Epithelial cell of esophagus (primary cell): ENCODE data around the gene TAF3.

Source experiments
- DNase-seq: peaks from one replicate; pipeline ENCODE4 v3.0.0; 2010; ENCODE audit warnings: low read depth
- H3K4me3 ChIP-seq: 2 replicates; pipeline ENCODE4 v1.5.1; 2011; ENCODE audit warnings: mild to moderate bottlenecking, low read length, control low read depth
- CTCF ChIP-seq: IDR thresholded peaks from 2 replicates; pipeline ENCODE4 v1.5.1; 2011; ENCODE audit warnings: low read depth, mild to moderate bottlenecking, low read length, control low read depth, inconsistent platforms; ENCODE audit not compliant: insufficient read depth; ENCODE audit errors: missing control alignments

The TAF3 gene

GRCh38 chr10:8061274-8062211 is 243.2 kb downstream of the TAF3 start:
- DNase-seq, result no peak
- no peak for TF ChIP-seq CTCF
- H3K4me3 ChIP-seq, result no peak overlapping the region

- no peak overlapping the region for H3K4me3 ChIP-seq
- DNase-seq, result no peak
- TF ChIP-seq CTCF, result no peak
Measured at GRCh38 chr10:8063128-8063908, 245.0 kb downstream of the TAF3 start.

- no peak for DNase-seq
- TF ChIP-seq CTCF, result no peak
- no peak overlapping the region for H3K4me3 ChIP-seq
Measured at GRCh38 chr10:8063935-8064334, 245.6 kb downstream of the TAF3 start.

- DNase-seq, result no peak
- TF ChIP-seq CTCF, result no peak
- no peak overlapping the region for H3K4me3 ChIP-seq
Measured at GRCh38 chr10:8064436-8064835, 246.1 kb downstream of the TAF3 start.

- no peak for TF ChIP-seq CTCF
- H3K4me3 ChIP-seq, result no peak overlapping the region
- DNase-seq, result peak; percentile 77
Measured at GRCh38 chr10:8065651-8066050, 247.3 kb downstream of the TAF3 start.

- no peak for TF ChIP-seq CTCF
- no peak overlapping the region for H3K4me3 ChIP-seq
- no peak for DNase-seq
Measured at GRCh38 chr10:8066124-8066523, 247.8 kb downstream of the TAF3 start.
